GM18517 (cell line): ENCODE measurements around the gene PRICKLE3.

ENCODE experiments used
- ATAC-seq: cut with Tn5 transposase; IDR thresholded peaks from one replicate; pipeline ENCODE4 v1.9.1; 2021; ENCODE audit warnings: mild to moderate bottlenecking, moderate library complexity; ENCODE audit not compliant: unreplicated experiment

Gene PRICKLE3

GRCh38 chrX:49186125-49187027, at the start of gene PRICKLE3:
PRICKLE3 (minus strand) TSS chrX:49186373; CDS start chrX:49186297, 76 bp downstream.
- ATAC-seq = no peak

- no peak for ATAC-seq
Observed at GRCh38 chrX:49233887-49234555, 47.8 kb upstream of the PRICKLE3 start.

GRCh38 chrX:49233176-49233575, 47.0 kb upstream of the PRICKLE3 start, which contains the start of gene CACNA1F:
CACNA1F (minus strand) TSS chrX:49233340; CDS start chrX:49233309, 31 bp downstream.
- ATAC-seq = no peak

GRCh38 chrX:49232525-49232924, 46.4 kb upstream of the PRICKLE3 start:
- ATAC-seq = no peak

GRCh38 chrX:49231333-49232000, 45.3 kb upstream of the PRICKLE3 start:
- ATAC-seq = no peak

GRCh38 chrX:49230500-49231232, 44.5 kb upstream of the PRICKLE3 start:
- ATAC-seq = no peak

GRCh38 chrX:49228185-49228584, 42.0 kb upstream of the PRICKLE3 start:
- ATAC-seq = no peak

- no peak for ATAC-seq
Observed at GRCh38 chrX:49227726-49228125, 41.6 kb upstream of the PRICKLE3 start.

- no peak for ATAC-seq
Observed at GRCh38 chrX:49226946-49227345, 40.8 kb upstream of the PRICKLE3 start.

- no peak for ATAC-seq
Observed at GRCh38 chrX:49225858-49226257, 39.7 kb upstream of the PRICKLE3 start.

GRCh38 chrX:49221868-49222267, 35.7 kb upstream of the PRICKLE3 start:
- no peak for ATAC-seq

GRCh38 chrX:49220100-49220499, 33.9 kb upstream of the PRICKLE3 start:
- no peak for ATAC-seq

- no peak for ATAC-seq
Observed at GRCh38 chrX:49214996-49215526, 28.9 kb upstream of the PRICKLE3 start.

- no peak for ATAC-seq
Observed at GRCh38 chrX:49214416-49214815, 28.2 kb upstream of the PRICKLE3 start.

- ATAC-seq = no peak
Observed at GRCh38 chrX:49212861-49213260, 26.7 kb upstream of the PRICKLE3 start.

- no peak for ATAC-seq
Observed at GRCh38 chrX:49212209-49212608, 26.0 kb upstream of the PRICKLE3 start.

GRCh38 chrX:49211074-49211473, 24.9 kb upstream of the PRICKLE3 start:
- ATAC-seq = no peak

- no peak for ATAC-seq
Observed at GRCh38 chrX:49210406-49210805, 24.2 kb upstream of the PRICKLE3 start.

GRCh38 chrX:49209434-49210251, 23.5 kb upstream of the PRICKLE3 start:
- no peak for ATAC-seq

- ATAC-seq = no peak
Observed at GRCh38 chrX:49208399-49208798, 22.2 kb upstream of the PRICKLE3 start.
